Astrocyte of the hippocampus (primary cell): Measurements from ENCODE around the gene MUSK.
"Not testable (repeated sequence)": the region's sequence is repeated elsewhere in the genome, so short reads cannot be mapped to it uniquely, and the experiment has no call there.

ENCODE experiments used
- DNase-seq: peaks from one replicate; pipeline ENCODE4 v3.0.0; 2011; ENCODE audit warnings: low read depth, low spot score

Gene MUSK

GRCh38 chr9:110755179-110755578 is 86.6 kb downstream of the MUSK start:
- DNase-seq = no peak

- no peak for DNase-seq
These were observed 89.6 kb downstream of the MUSK start for GRCh38 chr9:110758201-110758600.

GRCh38 chr9:110762783-110763182 is 94.2 kb downstream of the MUSK start:
- no peak for DNase-seq

- DNase-seq = no peak
These were observed 95.0 kb downstream of the MUSK start for GRCh38 chr9:110763568-110763967.

- no peak for DNase-seq
These were observed 95.4 kb downstream of the MUSK start for GRCh38 chr9:110764006-110764405.

- DNase-seq = no peak
These were observed 97.3 kb downstream of the MUSK start for GRCh38 chr9:110765926-110766325.

- DNase-seq = peak; percentile 71
These were observed 99.0 kb downstream of the MUSK start for GRCh38 chr9:110767559-110768063.

GRCh38 chr9:110768886-110769285 is 100.3 kb downstream of the MUSK start:
- no peak for DNase-seq

GRCh38 chr9:110769667-110770066 is 101.1 kb downstream of the MUSK start:
- peak; percentile 78 for DNase-seq

GRCh38 chr9:110775724-110776123 is 107.1 kb downstream of the MUSK start:
- no peak for DNase-seq

GRCh38 chr9:110776221-110776620 is 107.6 kb downstream of the MUSK start:
- no peak for DNase-seq

GRCh38 chr9:110777196-110777875 is 108.7 kb downstream of the MUSK start:
- DNase-seq = peak; percentile 31

- no peak for DNase-seq
These were observed 109.3 kb downstream of the MUSK start for GRCh38 chr9:110777876-110778215.

- DNase-seq = no peak
These were observed 114.1 kb downstream of the MUSK start for GRCh38 chr9:110782701-110783100.

- DNase-seq = no peak
These were observed 115.7 kb downstream of the MUSK start for GRCh38 chr9:110784309-110784708.

GRCh38 chr9:110785166-110785565 is 116.6 kb downstream of the MUSK start:
- DNase-seq = no peak

GRCh38 chr9:110788396-110788795 is 119.8 kb downstream of the MUSK start:
- not testable (repeated sequence) for DNase-seq

GRCh38 chr9:110788871-110789270 is 120.3 kb downstream of the MUSK start:
- DNase-seq = no peak

- DNase-seq = peak; percentile 36
These were observed 129.0 kb downstream of the MUSK start for GRCh38 chr9:110797611-110798010.

GRCh38 chr9:110799396-110799795 is 130.8 kb downstream of the MUSK start:
- DNase-seq = no peak

- DNase-seq = no peak
These were observed 132.8 kb downstream of the MUSK start for GRCh38 chr9:110801426-110801825.

GRCh38 chr9:110802416-110803035 is 133.9 kb downstream of the MUSK start:
- no peak for DNase-seq

- no peak for DNase-seq
These were observed 139.5 kb downstream of the MUSK start for GRCh38 chr9:110807956-110808598.
